Measurements from ENCODE around the gene SELENOI.

SELENOI gene

GRCh38 chr2:26412091-26412673, 66.2 kb downstream of the SELENOI start:
- no peak overlapping the region for H3K27ac ChIP-seq
- no peak for TF ChIP-seq ZFX (IDR thresholded peaks at IDR 0.05; ENCODE audit: borderline replicate concordance)
- no peak for TF ChIP-seq CTCF (IDR thresholded peaks at IDR 0.05)

- H3K27ac ChIP-seq, result no peak overlapping the region
- no peak for TF ChIP-seq CTCF (IDR thresholded peaks at IDR 0.05)
- no peak for TF ChIP-seq ZFX (IDR thresholded peaks at IDR 0.05; ENCODE audit: borderline replicate concordance)
These were observed 68.4 kb downstream of the SELENOI start for GRCh38 chr2:26414311-26414710.

GRCh38 chr2:26421961-26422360, 76.0 kb downstream of the SELENOI start:
- H3K27ac ChIP-seq, result no peak overlapping the region
- TF ChIP-seq CTCF (IDR thresholded peaks at IDR 0.05) (no peak), ZFX (IDR thresholded peaks at IDR 0.05; ENCODE audit: borderline replicate concordance) (no peak)

GRCh38 chr2:26422947-26423629, 77.1 kb downstream of the SELENOI start:
- no peak for TF ChIP-seq CTCF (IDR thresholded peaks at IDR 0.05)
- TF ChIP-seq ZFX (IDR thresholded peaks at IDR 0.05; ENCODE audit: borderline replicate concordance), result no peak
- no peak overlapping the region for H3K27ac ChIP-seq

- TF ChIP-seq ZFX (IDR thresholded peaks at IDR 0.05; ENCODE audit: borderline replicate concordance) (no peak), CTCF (IDR thresholded peaks at IDR 0.05) (no peak)
These were observed 77.8 kb downstream of the SELENOI start for GRCh38 chr2:26423750-26424149.

GRCh38 chr2:26424221-26424620, 78.3 kb downstream of the SELENOI start:
- no peak for TF ChIP-seq ZFX (IDR thresholded peaks at IDR 0.05; ENCODE audit: borderline replicate concordance)
- no peak for TF ChIP-seq CTCF (IDR thresholded peaks at IDR 0.05)
- no peak overlapping the region for H3K27ac ChIP-seq

More at GRCh38 chr2:26423750-26424149, 77.8 kb downstream of the SELENOI start:
- no peak overlapping the region for H3K27ac ChIP-seq

GRCh38 chr2:26428846-26429245, 82.9 kb downstream of the SELENOI start:
- H3K27ac ChIP-seq, result no peak overlapping the region

More at GRCh38 chr2:26428846-26429245, 82.9 kb downstream of the SELENOI start:
- no peak for TF ChIP-seq CTCF (IDR thresholded peaks at IDR 0.05)
- TF ChIP-seq ZFX (IDR thresholded peaks at IDR 0.05; ENCODE audit: borderline replicate concordance), result no peak

Data from 22Rv1 (cell line).